Measurements from ENCODE around the gene C19orf44. TPM values are rescaled to one million over a fixed set of nuclear protein-coding genes. Genes with fewer than 3 reads are reported as not detected.

The C19orf44 gene
- total RNA-seq, 2 donors from 2014 or later = 4.9 to 14.8 TPM

DNA sequence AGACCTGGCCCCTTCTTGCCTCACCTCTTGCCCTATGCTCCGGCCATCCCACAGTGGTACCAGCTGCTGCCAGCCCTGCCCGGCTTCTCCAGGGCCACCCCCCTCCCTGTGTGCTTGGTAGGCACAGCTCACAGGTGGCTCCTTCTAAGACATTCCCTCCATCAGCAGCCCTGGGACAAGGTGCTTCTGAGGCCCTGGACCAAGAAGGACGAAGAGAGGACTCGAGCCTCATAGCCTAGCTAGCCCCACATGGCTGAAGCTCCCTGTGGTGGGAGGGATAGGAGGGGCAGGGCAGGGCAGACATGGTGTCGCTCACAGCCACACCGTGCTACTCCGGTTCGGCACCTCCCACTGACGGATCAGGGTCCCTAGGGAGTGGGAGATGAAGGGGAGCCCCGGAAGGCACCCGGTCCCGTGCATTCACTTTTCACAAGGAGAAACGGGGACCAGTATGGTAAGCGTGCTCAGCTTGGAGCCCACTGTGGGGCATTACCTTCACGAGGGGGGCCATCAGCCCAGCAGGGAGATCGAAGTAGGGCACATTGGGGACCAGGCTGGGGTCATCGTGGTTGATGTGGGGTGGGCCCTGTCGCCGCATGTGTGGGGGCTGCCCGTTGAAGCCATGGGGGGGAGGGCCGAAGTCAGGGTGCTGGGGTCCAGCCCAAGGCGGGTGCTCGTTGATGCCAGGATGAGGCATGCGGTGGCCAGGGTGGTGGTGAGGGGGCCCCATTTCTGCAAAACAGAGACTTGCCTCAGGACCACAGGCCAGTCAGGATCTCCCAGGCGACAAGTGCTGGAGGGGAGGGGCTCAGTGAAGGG is 26.6 kb downstream of the C19orf44 start:
- H3K4me3 ChIP-seq = no peak overlapping the region
- no peaks in the 10 kb centered on the region for H3K27me3 ChIP-seq
- TF ChIP-seq POLR2A (IDR thresholded peaks at IDR 0.05) = no peak
- TF ChIP-seq CTCF (IDR thresholded peaks at IDR 0.05) = no peak
- no peaks in the 10 kb centered on the region for H3K4me1 ChIP-seq
- intact Hi-C loops (cut with DNase I) = no loop called here
- no peak for ATAC-seq
- H3K9me3 ChIP-seq = no peaks in the 10 kb centered on the region
- peaks cover 25 to 57% of the 10 kb centered on the region in 2 donors for H3K36me3 ChIP-seq (replicated peaks in 1 of 2; ENCODE audit: insufficient read depth in 1 of 2, low read depth in 2 of 2)
- no peak for DNase-seq
- H3K27ac ChIP-seq = no peak overlapping the region
- 93 to 97% methylated on average over 15 to 25 of the region's 25 CpGs for WGBS, 2 donors

DNA sequence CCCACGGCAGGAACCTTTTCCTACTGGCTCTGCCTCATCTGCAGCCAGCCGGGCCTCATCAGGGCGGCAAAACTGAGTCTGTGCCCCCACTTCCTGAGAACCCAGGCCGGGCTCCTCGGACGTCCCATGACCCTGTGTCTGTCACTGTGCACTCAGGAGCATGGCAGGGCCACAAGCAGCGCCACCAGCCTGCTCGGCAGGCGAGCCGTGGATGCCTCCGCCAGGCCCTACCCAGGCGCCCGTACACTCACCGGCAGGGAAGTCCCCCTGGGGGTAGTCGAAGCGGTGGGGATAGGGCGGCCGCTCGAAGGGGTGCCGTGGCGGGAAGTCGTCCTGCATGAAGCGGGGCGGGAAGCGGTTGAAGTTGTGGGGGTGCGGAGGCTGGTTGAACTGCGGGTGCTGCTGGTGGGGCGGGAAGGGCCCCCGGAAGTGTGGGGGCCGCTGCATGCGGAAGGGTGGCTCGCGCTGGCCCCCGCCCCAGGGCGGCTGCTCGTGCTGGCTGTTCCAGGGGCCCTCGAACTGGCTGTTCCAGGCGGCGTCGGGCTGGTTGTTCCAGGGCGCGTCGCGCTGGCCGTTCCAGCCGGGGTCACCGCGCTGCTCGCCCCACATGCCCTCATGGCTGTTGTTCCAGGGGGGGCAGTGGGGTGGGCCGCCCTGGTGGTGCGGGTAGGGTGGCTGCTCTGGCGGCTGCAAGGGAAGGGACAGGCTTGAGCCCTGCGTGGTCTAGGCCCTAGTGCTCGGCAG is 29.0 kb downstream of the C19orf44 start:
- Histone ChIP-seq H3K4me1 (no peaks in the 10 kb centered on the region), H3K36me3 (replicated peaks in 1 of 2; ENCODE audit: insufficient read depth in 1 of 2, low read depth in 2 of 2) (peaks cover 24 to 64% of the 10 kb centered on the region in 2 donors), H3K27me3 (no peaks in the 10 kb centered on the region), H3K9me3 (no peaks in the 10 kb centered on the region), H3K4me3 (no peak overlapping the region), H3K27ac (no peak overlapping the region)
- no peak for ATAC-seq
- intact Hi-C loops (cut with DNase I) = no loop called here
- TF ChIP-seq POLR2A (IDR thresholded peaks at IDR 0.05) = no peak
- no peak for TF ChIP-seq CTCF (IDR thresholded peaks at IDR 0.05)
- no peak for DNase-seq
- WGBS, 2 donors = 91 to 95% methylated on average over 17 to 42 of the region's 54 CpGs

DNA sequence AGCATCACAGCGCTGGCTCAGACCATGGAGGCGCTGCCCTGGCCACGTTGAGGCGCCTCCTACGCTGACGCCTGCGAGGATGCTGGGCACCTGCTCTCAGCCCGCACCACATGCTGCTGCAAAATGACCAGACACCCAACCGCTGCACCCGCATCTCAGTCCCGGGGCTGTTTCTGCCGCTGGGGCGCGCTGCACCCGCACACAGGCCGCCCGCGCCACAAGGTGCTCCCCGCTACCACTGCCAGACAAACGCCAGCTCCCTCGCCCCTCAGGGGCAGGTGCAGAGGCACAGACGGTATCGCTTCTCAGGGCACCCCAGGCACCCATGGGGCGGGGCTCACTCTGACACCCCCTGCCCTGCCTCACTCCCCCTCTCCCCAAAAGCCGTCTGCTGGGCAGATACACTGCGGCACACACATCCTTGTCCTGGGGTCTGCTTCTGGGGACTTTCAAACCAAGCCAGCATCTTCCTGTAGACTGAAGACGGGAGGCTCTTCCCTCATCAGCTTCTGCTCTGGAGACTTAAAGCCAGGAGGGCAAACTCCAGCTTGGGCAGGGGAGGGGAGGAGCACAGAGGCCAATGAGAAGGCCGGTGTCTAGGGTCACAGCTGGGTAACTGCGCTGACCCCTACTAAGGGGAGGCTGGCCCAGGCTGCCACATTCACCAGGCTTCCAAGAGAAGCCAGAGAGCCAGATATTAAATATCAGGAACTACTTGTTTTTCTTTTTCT is 29.7 kb downstream of the C19orf44 start:
- Histone ChIP-seq H3K9me3 (no peaks in the 10 kb centered on the region), H3K4me3 (no peak overlapping the region), H3K4me1 (no peaks in the 10 kb centered on the region), H3K27me3 (no peaks in the 10 kb centered on the region), H3K36me3 (replicated peaks in 1 of 2; ENCODE audit: insufficient read depth in 1 of 2, low read depth in 2 of 2) (peaks cover 23 to 64% of the 10 kb centered on the region in 2 donors), H3K27ac (no peak overlapping the region)
- ATAC-seq (no peak), DNase-seq (no peak)
- TF ChIP-seq POLR2A (IDR thresholded peaks at IDR 0.05) (no peak), CTCF (IDR thresholded peaks at IDR 0.05) (no peak)
- intact Hi-C loops (cut with DNase I) = no loop called here
- WGBS, 2 donors = 94 to 96% methylated on average over 14 to 27 of the region's 29 CpGs

DNA sequence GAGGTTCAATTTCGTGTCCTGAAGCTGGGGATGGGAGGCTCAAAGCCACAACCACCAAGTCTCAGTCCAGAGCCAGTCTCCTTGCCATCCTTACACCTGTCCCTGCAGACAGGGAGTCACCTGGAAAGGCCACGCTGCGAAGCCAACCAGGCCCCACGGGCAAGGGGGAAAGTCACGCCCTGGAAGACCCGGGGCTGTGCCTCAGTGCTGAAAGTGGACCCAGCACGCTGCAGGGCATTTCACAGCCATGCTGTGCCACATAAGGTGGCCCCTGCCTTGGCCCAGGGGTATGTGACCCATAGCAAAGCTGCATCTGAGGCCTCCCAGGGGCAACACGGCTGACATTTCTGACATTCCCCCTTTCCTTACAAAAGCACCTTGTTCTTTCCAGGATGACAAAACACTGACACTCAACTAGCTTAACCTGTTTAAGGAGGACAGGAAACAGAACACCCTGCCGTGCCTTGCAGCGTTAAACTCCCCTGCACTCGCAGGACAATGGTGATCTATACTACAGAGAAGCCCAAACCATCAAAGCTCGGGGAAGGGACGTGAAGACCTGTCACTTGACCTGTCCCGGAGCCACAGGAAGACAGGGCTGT is 31.2 kb downstream of the C19orf44 start:
- Histone ChIP-seq H3K27ac (no peak overlapping the region), H3K36me3 (replicated peaks in 1 of 2; ENCODE audit: insufficient read depth in 1 of 2, low read depth in 2 of 2) (peaks cover 26 to 75% of the 10 kb centered on the region in 2 donors), H3K4me3 (no peak overlapping the region), H3K4me1 (no peaks in the 10 kb centered on the region), H3K27me3 (no peaks in the 10 kb centered on the region), H3K9me3 (no peaks in the 10 kb centered on the region)
- intact Hi-C loops (cut with DNase I) = no loop called here
- no peak for ATAC-seq
- no peak for TF ChIP-seq CTCF (IDR thresholded peaks at IDR 0.05)
- no peak for TF ChIP-seq POLR2A (IDR thresholded peaks at IDR 0.05)
- no peak for DNase-seq
- 69 to 78% methylated on average over 10 to 14 of the region's 14 CpGs for WGBS, 2 donors

All from body of pancreas (tissue), 4 donors.